Fibroblast of lung (primary cell): Measurements from ENCODE around the gene MS4A18. TPM values are rescaled to one million over a fixed set of nuclear protein-coding genes. Genes with fewer than 3 reads are reported as not detected.

Experiments used
- DNase-seq, 2 donors: peaks; one replicate each; pipeline versions ENCODE4 v3.0.0 to v3.0.0-alpha.2; 2010; ENCODE audit warnings: low read depth in 2 of 2
- H2AFZ ChIP-seq: 2 replicates; pipeline ENCODE4 v1.5.1; 2012; ENCODE audit warnings: low read length, control low read depth, inconsistent platforms
- H3K27ac ChIP-seq: 2 replicates; pipeline ENCODE4 v1.5.1; 2011; ENCODE audit warnings: low read length, control low read depth; ENCODE audit not compliant: insufficient read depth
- H3K27me3 ChIP-seq: 2 replicates; pipeline ENCODE4 v1.5.1; 2011; ENCODE audit warnings: mild to moderate bottlenecking, low read length; ENCODE audit not compliant: control insufficient read depth, insufficient read depth
- H3K36me3 ChIP-seq: 2 replicates; pipeline ENCODE4 v1.5.1; 2011; ENCODE audit warnings: low read length; ENCODE audit not compliant: control insufficient read depth, insufficient read depth
- H3K4me1 ChIP-seq: 2 replicates; pipeline ENCODE4 v1.5.1; 2011; ENCODE audit warnings: low read length; ENCODE audit not compliant: control insufficient read depth, insufficient read depth; ENCODE audit errors: extremely low read depth
- H3K4me2 ChIP-seq: 2 replicates; pipeline ENCODE4 v1.5.1; 2011; ENCODE audit warnings: low read length, control low read depth; ENCODE audit not compliant: insufficient read depth; ENCODE audit errors: extremely low read depth
- H3K4me3 ChIP-seq, 4 experiments: fragments of 200-600 bp in 1 of 4; sonication (generic) in 1 of 4; replicated peaks in 1 of 4; 2 replicates each; pipeline ENCODE4 v1.5.1; 2011 to 2016; ENCODE audit warnings: low read length in 4 of 4, low read depth in 3 of 4, mild to moderate bottlenecking in 3 of 4, control low read depth in 2 of 4, inconsistent platforms in 1 of 4, mixed read lengths in 1 of 4; ENCODE audit not compliant: insufficient read depth in 1 of 4; ENCODE audit errors: control extremely low read depth in 1 of 4
- H3K79me2 ChIP-seq: 2 replicates; pipeline ENCODE4 v1.5.1; 2012; ENCODE audit warnings: mild to moderate bottlenecking, low read length, inconsistent platforms; ENCODE audit not compliant: control insufficient read depth, insufficient read depth
- H3K9ac ChIP-seq: 2 replicates; pipeline ENCODE4 v1.5.1; 2011; ENCODE audit warnings: mild to moderate bottlenecking, low read length, control low read depth; ENCODE audit not compliant: insufficient read depth
- H3K9me3 ChIP-seq: 2 replicates; pipeline ENCODE4 v1.5.1; 2012; ENCODE audit warnings: low read depth, low read length; ENCODE audit not compliant: control insufficient read depth, insufficient read depth
- H4K20me1 ChIP-seq: 2 replicates; pipeline ENCODE4 v1.5.1; 2011; ENCODE audit warnings: low read length; ENCODE audit not compliant: control insufficient read depth, insufficient read depth; ENCODE audit errors: extremely low read depth
- CTCF ChIP-seq, 2 donors: IDR thresholded peaks in 1 of 2; conservative IDR thresholded peaks in 1 of 2; 1 replicate in 1 of 2; 2 replicates in 1 of 2; pipeline ENCODE4 v1.5.1; 2011 to 2012; ENCODE audit warnings: low read length in 2 of 2, control low read depth in 1 of 2, inconsistent platforms in 1 of 2, low read depth in 1 of 2, mild to moderate bottlenecking in 1 of 2
- EZH2 ChIP-seq: IDR thresholded peaks from 2 replicates; pipeline ENCODE4 v1.5.1; 2012; ENCODE audit warnings: low read length, control low read depth, mild to moderate bottlenecking; ENCODE audit errors: missing control alignments
- polyA plus RNA-seq, 2 donors: library from polyadenylated mRNA; depleted of rRNA in 1 of 2; stranded (reverse) in 1 of 2; unstranded in 1 of 2; fragments of >200 nt; gene quantifications; 2 replicates each; pipeline ENCODE4 v1.2.1, GENCODE V29; 2011 to 2012; ENCODE audit warnings: missing spikeins in 1 of 2
- total RNA-seq: library from RNA; depleted of rRNA; stranded (reverse); fragments of >200 nt; gene quantifications from 2 replicates; pipeline ENCODE4 v1.2.1, GENCODE V29; 2014

Gene MS4A18
- total and polyA plus RNA-seq, 2 donors (not counting 1 experiment from before 2014, with no cell fraction given), result not detected

GRCh38 chr11:60699284-60699691 lies 25.2 kb upstream of the MS4A18 start, which contains the start of gene MS4A8:
Gene MS4A8 (plus strand): TSS chr11:60699612. CDS start chr11:60700861, 1,249 bp downstream.
- H3K36me3 ChIP-seq, result no peaks in the 10 kb centered on the region
- H3K4me2 ChIP-seq, result no peak within 1 kb of the TSS
- H3K27me3 ChIP-seq, result no peaks in the 10 kb centered on the region
- no peak for DNase-seq
- H3K79me2 ChIP-seq, result no peaks in the 10 kb centered on the region
- H3K27ac ChIP-seq, result no peak within 1 kb of the TSS
- H3K9me3 ChIP-seq, result no peaks in the 10 kb centered on the region
- H3K9ac ChIP-seq, result no peak within 1 kb of the TSS
- no peaks in the 10 kb centered on the region for H4K20me1 ChIP-seq
- H2AFZ ChIP-seq, result no peak within 1 kb of the TSS
- no peaks in the 10 kb centered on the region for H3K4me1 ChIP-seq
- TF ChIP-seq EZH2 (no peak), CTCF (conservative IDR thresholded peaks at IDR 0.05 in 1 of 2, IDR thresholded peaks at IDR 0.05 in 1 of 2; ENCODE audit: low read depth in 1 of 2, low read length in 2 of 2) (no peak)
- H3K4me3 ChIP-seq, result no peak within 1 kb of the TSS

GRCh38 chr11:60699936-60700335 lies 24.6 kb upstream of the MS4A18 start:
- no peaks in the 10 kb centered on the region for H3K4me1 ChIP-seq
- H3K9me3 ChIP-seq, result no peaks in the 10 kb centered on the region
- no peaks in the 10 kb centered on the region for H3K27me3 ChIP-seq
- no peak overlapping the region for H3K9ac ChIP-seq
- DNase-seq, result no peak
- H3K4me2 ChIP-seq, result no peak overlapping the region
- no peaks in the 10 kb centered on the region for H3K36me3 ChIP-seq
- no peak overlapping the region for H3K27ac ChIP-seq
- no peaks in the 10 kb centered on the region for H3K79me2 ChIP-seq
- H2AFZ ChIP-seq, result no peak overlapping the region
- H4K20me1 ChIP-seq, result no peaks in the 10 kb centered on the region
- TF ChIP-seq EZH2 (no peak), CTCF (conservative IDR thresholded peaks at IDR 0.05 in 1 of 2, IDR thresholded peaks at IDR 0.05 in 1 of 2; ENCODE audit: low read depth in 1 of 2, low read length in 2 of 2) (no peak)
- H3K4me3 ChIP-seq, result no peak overlapping the region

- Histone ChIP-seq H3K4me3 (no peak overlapping the region), H2AFZ (no peak overlapping the region), H3K36me3 (no peaks in the 10 kb centered on the region), H3K79me2 (no peaks in the 10 kb centered on the region), H3K9ac (no peak overlapping the region), H3K4me2 (no peak overlapping the region), H3K9me3 (no peaks in the 10 kb centered on the region), H3K27me3 (no peaks in the 10 kb centered on the region), H4K20me1 (no peaks in the 10 kb centered on the region), H3K27ac (no peak overlapping the region), H3K4me1 (no peaks in the 10 kb centered on the region)
- TF ChIP-seq CTCF (conservative IDR thresholded peaks at IDR 0.05 in 1 of 2, IDR thresholded peaks at IDR 0.05 in 1 of 2; ENCODE audit: low read depth in 1 of 2, low read length in 2 of 2), result peak; percentile 26 to 29
- TF ChIP-seq EZH2, result no peak
- no peak for DNase-seq
These were observed 23.6 kb upstream of the MS4A18 start for GRCh38 chr11:60700689-60701468.
